ENCODE measurements around the gene EVA1A. TPM values are rescaled to one million over a fixed set of nuclear protein-coding genes. Genes with fewer than 3 reads are reported as not detected.

EVA1A gene
- total and polyA plus RNA-seq, 2 donors (not counting 1 experiment from before 2014, with no cell fraction given): 22.8 to 31.7 TPM

- Histone ChIP-seq H3K27me3 (ENCODE audit: control insufficient read depth, insufficient read depth, low read length) (peaks cover 11% of the 10 kb centered on the region), H3K36me3 (ENCODE audit: control insufficient read depth, insufficient read depth, low read length) (no peaks in the 10 kb centered on the region), H4K20me1 (ENCODE audit: control insufficient read depth, extremely low read depth, insufficient read depth, low read length) (no peaks in the 10 kb centered on the region), H2AFZ (ENCODE audit: low read length) (no peak overlapping the region), H3K79me2 (ENCODE audit: control insufficient read depth, insufficient read depth, low read length) (no peaks in the 10 kb centered on the region), H3K4me2 (ENCODE audit: extremely low read depth, insufficient read depth, low read length) (no peak overlapping the region), H3K4me1 (ENCODE audit: control insufficient read depth, extremely low read depth, insufficient read depth, low read length) (no peaks in the 10 kb centered on the region), H3K27ac (ENCODE audit: insufficient read depth, low read length) (no peak overlapping the region), H3K9me3 (ENCODE audit: control insufficient read depth, insufficient read depth, low read depth, low read length) (no peaks in the 10 kb centered on the region), H3K9ac (ENCODE audit: insufficient read depth, low read length) (no peak overlapping the region), H3K4me3 (replicated peaks in 1 of 4; ENCODE audit: control extremely low read depth in 1 of 4, insufficient read depth in 1 of 4, low read depth in 3 of 4, low read length in 4 of 4) (no peak overlapping the region)
- no peak for DNase-seq (ENCODE audit: low read depth in 2 of 2)
- no peak for TF ChIP-seq CTCF (conservative IDR thresholded peaks at IDR 0.05 in 1 of 2, IDR thresholded peaks at IDR 0.05 in 1 of 2; ENCODE audit: low read depth in 1 of 2, low read length in 2 of 2)
- no peak for TF ChIP-seq EZH2 (IDR thresholded peaks at IDR 0.05; ENCODE audit: low read length, missing control alignments)
These were observed 103.9 kb downstream of the EVA1A start for GRCh38 chr2:75456825-75457224.

GRCh38 chr2:75456111-75456510 lies 104.6 kb downstream of the EVA1A start:
- Histone ChIP-seq H3K79me2 (ENCODE audit: control insufficient read depth, insufficient read depth, low read length) (no peaks in the 10 kb centered on the region), H4K20me1 (ENCODE audit: control insufficient read depth, extremely low read depth, insufficient read depth, low read length) (no peaks in the 10 kb centered on the region), H3K4me1 (ENCODE audit: control insufficient read depth, extremely low read depth, insufficient read depth, low read length) (no peaks in the 10 kb centered on the region), H3K4me2 (ENCODE audit: extremely low read depth, insufficient read depth, low read length) (no peak overlapping the region), H3K27me3 (ENCODE audit: control insufficient read depth, insufficient read depth, low read length) (peaks cover 11% of the 10 kb centered on the region), H3K4me3 (replicated peaks in 1 of 4; ENCODE audit: control extremely low read depth in 1 of 4, insufficient read depth in 1 of 4, low read depth in 3 of 4, low read length in 4 of 4) (no peak overlapping the region), H3K9me3 (ENCODE audit: control insufficient read depth, insufficient read depth, low read depth, low read length) (no peaks in the 10 kb centered on the region), H2AFZ (ENCODE audit: low read length) (no peak overlapping the region), H3K27ac (ENCODE audit: insufficient read depth, low read length) (no peak overlapping the region), H3K9ac (ENCODE audit: insufficient read depth, low read length) (no peak overlapping the region), H3K36me3 (ENCODE audit: control insufficient read depth, insufficient read depth, low read length) (no peaks in the 10 kb centered on the region)
- TF ChIP-seq EZH2 (IDR thresholded peaks at IDR 0.05; ENCODE audit: low read length, missing control alignments): no peak
- no peak for TF ChIP-seq CTCF (conservative IDR thresholded peaks at IDR 0.05 in 1 of 2, IDR thresholded peaks at IDR 0.05 in 1 of 2; ENCODE audit: low read depth in 1 of 2, low read length in 2 of 2)
- DNase-seq (ENCODE audit: low read depth in 2 of 2): no peak

- Histone ChIP-seq H3K27me3 (ENCODE audit: control insufficient read depth, insufficient read depth, low read length) (peaks cover 11% of the 10 kb centered on the region), H3K27ac (ENCODE audit: insufficient read depth, low read length) (no peak overlapping the region), H3K4me2 (ENCODE audit: extremely low read depth, insufficient read depth, low read length) (no peak overlapping the region), H3K9me3 (ENCODE audit: control insufficient read depth, insufficient read depth, low read depth, low read length) (no peaks in the 10 kb centered on the region), H3K9ac (ENCODE audit: insufficient read depth, low read length) (no peak overlapping the region), H3K4me1 (ENCODE audit: control insufficient read depth, extremely low read depth, insufficient read depth, low read length) (no peaks in the 10 kb centered on the region), H3K4me3 (replicated peaks in 1 of 4; ENCODE audit: control extremely low read depth in 1 of 4, insufficient read depth in 1 of 4, low read depth in 3 of 4, low read length in 4 of 4) (no peak overlapping the region), H3K36me3 (ENCODE audit: control insufficient read depth, insufficient read depth, low read length) (no peaks in the 10 kb centered on the region), H2AFZ (ENCODE audit: low read length) (no peak overlapping the region), H3K79me2 (ENCODE audit: control insufficient read depth, insufficient read depth, low read length) (no peaks in the 10 kb centered on the region), H4K20me1 (ENCODE audit: control insufficient read depth, extremely low read depth, insufficient read depth, low read length) (no peaks in the 10 kb centered on the region)
- TF ChIP-seq CTCF (conservative IDR thresholded peaks at IDR 0.05 in 1 of 2, IDR thresholded peaks at IDR 0.05 in 1 of 2; ENCODE audit: low read depth in 1 of 2, low read length in 2 of 2) (no peak), EZH2 (IDR thresholded peaks at IDR 0.05; ENCODE audit: low read length, missing control alignments) (no peak)
- no peak for DNase-seq (ENCODE audit: low read depth in 2 of 2)
These were observed 106.5 kb downstream of the EVA1A start for GRCh38 chr2:75454241-75454620.

All from fibroblast of lung (primary cell).